ENCODE data around the gene HTR3C.

DNA sequence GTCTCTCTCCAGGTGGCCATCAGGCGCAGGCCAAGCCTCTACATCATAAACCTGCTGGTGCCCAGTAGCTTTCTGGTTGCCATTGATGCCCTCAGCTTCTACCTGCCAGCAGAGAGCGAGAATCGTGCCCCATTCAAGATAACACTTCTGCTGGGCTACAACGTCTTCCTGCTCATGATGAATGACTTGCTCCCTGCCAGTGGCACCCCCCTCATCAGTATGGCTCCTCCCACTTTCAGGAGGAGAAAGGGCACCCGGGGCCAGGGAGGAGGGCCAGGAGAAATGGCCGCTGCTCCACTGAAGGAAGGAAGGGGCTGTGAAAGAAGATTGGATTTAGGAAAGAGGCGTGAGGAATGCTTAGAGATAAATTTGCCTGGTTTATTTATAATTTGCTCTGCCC, 6.6 kb downstream of the HTR3C start:
- TF ChIP-seq, protein P1, sequence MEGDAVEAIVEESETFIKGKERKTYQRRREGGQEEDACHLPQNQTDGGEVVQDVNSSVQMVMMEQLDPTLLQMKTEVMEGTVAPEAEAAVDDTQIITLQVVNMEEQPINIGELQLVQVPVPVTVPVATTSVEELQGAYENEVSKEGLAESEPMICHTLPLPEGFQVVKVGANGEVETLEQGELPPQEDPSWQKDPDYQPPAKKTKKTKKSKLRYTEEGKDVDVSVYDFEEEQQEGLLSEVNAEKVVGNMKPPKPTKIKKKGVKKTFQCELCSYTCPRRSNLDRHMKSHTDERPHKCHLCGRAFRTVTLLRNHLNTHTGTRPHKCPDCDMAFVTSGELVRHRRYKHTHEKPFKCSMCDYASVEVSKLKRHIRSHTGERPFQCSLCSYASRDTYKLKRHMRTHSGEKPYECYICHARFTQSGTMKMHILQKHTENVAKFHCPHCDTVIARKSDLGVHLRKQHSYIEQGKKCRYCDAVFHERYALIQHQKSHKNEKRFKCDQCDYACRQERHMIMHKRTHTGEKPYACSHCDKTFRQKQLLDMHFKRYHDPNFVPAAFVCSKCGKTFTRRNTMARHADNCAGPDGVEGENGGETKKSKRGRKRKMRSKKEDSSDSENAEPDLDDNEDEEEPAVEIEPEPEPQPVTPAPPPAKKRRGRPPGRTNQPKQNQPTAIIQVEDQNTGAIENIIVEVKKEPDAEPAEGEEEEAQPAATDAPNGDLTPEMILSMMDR (IDR thresholded peaks at IDR 0.05 in 8 of 11, conservative IDR thresholded peaks at IDR 0.05 in 3 of 11): no peak
- TF ChIP-seq POLR2A (IDR thresholded peaks at IDR 0.05): no peak
- no peak for TF ChIP-seq POLR2AphosphoS5 (IDR thresholded peaks at IDR 0.05)

All from spleen (tissue), 7 donors.